AG04450 (cell line): ENCODE results near the gene STXBP1. TPM values are rescaled to one million over a fixed set of nuclear protein-coding genes. Genes with fewer than 3 reads are reported as not detected.

Source experiments
- CTCF ChIA-PET: fragments of 300-600, 350-600 bp; formaldehyde crosslinking; extraction: SDS; loops from one replicate; lab custom pipeline; 2022; ENCODE audit warnings: antibody characterized with exemption, inconsistent platforms; lab: Charles Lee
- POLR2A ChIA-PET: fragments of 350-600 bp; formaldehyde crosslinking; extraction: SDS; loops from one replicate; lab custom pipeline; 2021; ENCODE audit warnings: antibody characterized with exemption, inconsistent platforms; lab: Yijun Ruan, JAX
- DNase-seq: peaks from one replicate; pipeline ENCODE4 v3.0.0-alpha.2; 2011; ENCODE audit warnings: low read depth, low spot score
- H3K27ac ChIP-seq: one replicate; pipeline ENCODE4 v1.5.1; 2012; ENCODE audit warnings: low read depth, low read length, control low read depth
- H3K27me3 ChIP-seq: one replicate; pipeline ENCODE4 v1.6.0; 2012; ENCODE audit warnings: low read length; ENCODE audit not compliant: control insufficient read depth, insufficient read depth
- H3K4me3 ChIP-seq: 2 replicates; pipeline ENCODE4 v1.5.1; 2011; ENCODE audit warnings: mild to moderate bottlenecking, low read depth, low read length, control low read depth
- H3K9me3 ChIP-seq: 2 replicates; pipeline ENCODE4 v1.5.1; 2012; ENCODE audit warnings: low read length; ENCODE audit not compliant: control insufficient read depth, insufficient read depth
- polyA plus RNA-seq: library from polyadenylated mRNA; depleted of rRNA; stranded (reverse); fragments of >200 nt; gene quantifications from 2 replicates; pipeline ENCODE4 v1.2.3, GENCODE V29; 2011
- TF ChIP-seq, protein P1 (sequence below): IDR thresholded peaks from 2 replicates; pipeline ENCODE4 v1.5.1; 2011; ENCODE audit warnings: low read depth, low read length, control low read depth, inconsistent platforms

Gene STXBP1
- polyA plus RNA-seq, 1 experiment, result 19.8 TPM

GRCh38 chr9:127599550-127599891 is 12.6 kb upstream of the STXBP1 start:
- POLR2A ChIA-PET, result no interaction called here
- no peak for DNase-seq
- H3K9me3 ChIP-seq, result no peaks in the 10 kb centered on the region
- H3K4me3 ChIP-seq, result no peak overlapping the region
- no peak overlapping the region for H3K27ac ChIP-seq
- CTCF ChIA-PET, result interaction anchor here (2.2 kb wide), 1 partner anchor 10 kb away, joined by 12 read pairs; no protein-coding TSS in a partner anchor
- TF ChIP-seq, protein P1, sequence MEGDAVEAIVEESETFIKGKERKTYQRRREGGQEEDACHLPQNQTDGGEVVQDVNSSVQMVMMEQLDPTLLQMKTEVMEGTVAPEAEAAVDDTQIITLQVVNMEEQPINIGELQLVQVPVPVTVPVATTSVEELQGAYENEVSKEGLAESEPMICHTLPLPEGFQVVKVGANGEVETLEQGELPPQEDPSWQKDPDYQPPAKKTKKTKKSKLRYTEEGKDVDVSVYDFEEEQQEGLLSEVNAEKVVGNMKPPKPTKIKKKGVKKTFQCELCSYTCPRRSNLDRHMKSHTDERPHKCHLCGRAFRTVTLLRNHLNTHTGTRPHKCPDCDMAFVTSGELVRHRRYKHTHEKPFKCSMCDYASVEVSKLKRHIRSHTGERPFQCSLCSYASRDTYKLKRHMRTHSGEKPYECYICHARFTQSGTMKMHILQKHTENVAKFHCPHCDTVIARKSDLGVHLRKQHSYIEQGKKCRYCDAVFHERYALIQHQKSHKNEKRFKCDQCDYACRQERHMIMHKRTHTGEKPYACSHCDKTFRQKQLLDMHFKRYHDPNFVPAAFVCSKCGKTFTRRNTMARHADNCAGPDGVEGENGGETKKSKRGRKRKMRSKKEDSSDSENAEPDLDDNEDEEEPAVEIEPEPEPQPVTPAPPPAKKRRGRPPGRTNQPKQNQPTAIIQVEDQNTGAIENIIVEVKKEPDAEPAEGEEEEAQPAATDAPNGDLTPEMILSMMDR, result no peak
- no peaks in the 10 kb centered on the region for H3K27me3 ChIP-seq

GRCh38 chr9:127603226-127603625 is 8.9 kb upstream of the STXBP1 start:
- CTCF ChIA-PET, result interaction anchor here (1.0 to 2.9 kb wide), 5 partner anchors 10 to 319 kb away, joined by 3 to 10 read pairs (median 5); partner anchors contain the start of gene TOR2A
- no peak for DNase-seq
- POLR2A ChIA-PET, result interaction anchor here (0.6 kb wide), 1 partner anchor 12 kb away, joined by 3 read pairs; no protein-coding TSS in a partner anchor

DNA sequence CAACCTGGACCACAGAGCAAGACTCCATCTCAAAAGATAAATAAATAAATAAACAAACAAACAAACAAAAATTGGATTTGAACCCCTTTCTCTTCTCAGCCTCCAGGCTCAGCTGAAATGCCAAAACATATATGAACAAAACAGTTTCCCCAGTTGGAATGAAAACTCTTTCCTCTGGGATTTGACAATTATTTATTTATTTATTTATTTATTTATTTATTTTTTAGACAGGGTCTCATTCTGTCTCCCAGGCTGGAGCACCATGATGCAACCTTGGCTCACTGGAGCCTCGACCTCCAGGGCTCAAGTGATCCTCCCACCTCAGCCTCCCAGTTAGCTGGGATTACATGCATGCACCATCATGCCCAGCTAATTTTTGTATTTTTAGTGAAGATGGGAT is 6.0 kb upstream of the STXBP1 start:
- Histone ChIP-seq H3K27me3 (peaks cover 5% of the 10 kb centered on the region), H3K27ac (no peak overlapping the region), H3K4me3 (no peak overlapping the region), H3K9me3 (no peaks in the 10 kb centered on the region)
- ChIA-PET CTCF (no interaction called here), POLR2A (no interaction called here)
- TF ChIP-seq, protein P1, result no peak
- DNase-seq, result no peak

More at GRCh38 chr9:127603226-127603625, 8.9 kb upstream of the STXBP1 start:
- H3K27ac ChIP-seq, result no peak overlapping the region
- H3K4me3 ChIP-seq, result no peak overlapping the region
- TF ChIP-seq, protein P1, result no peak
- H3K27me3 ChIP-seq, result no peaks in the 10 kb centered on the region
- H3K9me3 ChIP-seq, result no peaks in the 10 kb centered on the region

GRCh38 chr9:127608104-127608966 is 3.7 kb upstream of the STXBP1 start:
- TF ChIP-seq, protein P1, result no peak
- no peak for DNase-seq
- ChIA-PET CTCF (interaction anchor here (1.1 to 3.2 kb wide), 5 partner anchors 18 to 127 kb away, joined by 3 to 9 read pairs (median 7); partner anchors contain the start of gene TOR2A), POLR2A (interaction anchor here (0.6 to 1.8 kb wide), 9 partner anchors 25 to 505 kb away, joined by 3 to 10 read pairs (median 4); partner anchors contain the start of genes LRSAM1 and RPL12)
- peak overlapping the region; percentile 83 for H3K27ac ChIP-seq
- H3K4me3 ChIP-seq, result peak overlapping the region; percentile 8
- no peaks in the 10 kb centered on the region; the same call in 1 of the 2 replicates for H3K9me3 ChIP-seq
- peaks cover 5% of the 10 kb centered on the region for H3K27me3 ChIP-seq

- Histone ChIP-seq H3K27me3 (peaks cover 5% of the 10 kb centered on the region), H3K9me3 (no peaks in the 10 kb centered on the region; the same call in 1 of the 2 replicates), H3K4me3 (peak overlapping the region; percentile 63), H3K27ac (peak overlapping the region; percentile 31)
- CTCF ChIA-PET, result interaction anchor here (0.6 to 2.9 kb wide), 3 partner anchors 18 to 123 kb away, joined by 3 to 14 read pairs (median 3); partner anchors contain the start of gene TOR2A
- POLR2A ChIA-PET, result interaction anchor here (0.6 to 2.3 kb wide), 2 partner anchors 27 to 160 kb away, joined by 5 to 7 read pairs; partner anchors contain the start of genes LRSAM1 and RPL12
- DNase-seq, result no peak
- TF ChIP-seq, protein P1, result no peak
These were observed 526 bp upstream of the STXBP1 start for GRCh38 chr9:127611603-127611898.
